Progenitor cell of endocrine pancreas (in vitro differentiated cells): ENCODE results near the gene NAT8L. TPM values are rescaled to one million over a fixed set of nuclear protein-coding genes. Genes with fewer than 3 reads are reported as not detected.
A peak's percentile ranks its signal among the peaks of the same experiment; 100 is the strongest.
"Not testable (repeated sequence)": the region's sequence is repeated elsewhere in the genome, so short reads cannot be mapped to it uniquely, and the experiment has no call there.

ENCODE experiments used
- DNase-seq: peaks from one replicate; pipeline ENCODE4 v3.0.0; 2021; ENCODE audit warnings: low spot score; ENCODE audit not compliant: unreplicated experiment
- H3K27ac Mint-ChIP-seq: 2 replicates; pipeline ENCODE4 v1.8.0; 2021; ENCODE audit warnings: mild to moderate bottlenecking, moderate library complexity, mixed read lengths
- H3K27me3 Mint-ChIP-seq: 2 replicates; pipeline ENCODE4 v1.8.0; 2021; ENCODE audit warnings: mixed read lengths
- H3K36me3 Mint-ChIP-seq: 2 replicates; pipeline ENCODE4 v1.8.0; 2022; ENCODE audit warnings: mixed read lengths; ENCODE audit not compliant: insufficient read depth
- H3K4me1 Mint-ChIP-seq: 2 replicates; pipeline ENCODE4 v1.8.0; 2021; ENCODE audit warnings: low read depth, mixed read lengths
- H3K4me3 Mint-ChIP-seq: 2 replicates; pipeline ENCODE4 v1.8.0; 2021; ENCODE audit warnings: low read depth, mild to moderate bottlenecking, moderate library complexity, mixed read lengths
- H3K9me3 Mint-ChIP-seq: 2 replicates; pipeline ENCODE4 v1.8.0; 2021; ENCODE audit warnings: low read depth, mixed read lengths
- long read RNA-seq: library from polyadenylated mRNA; unstranded; transcript quantifications from one replicate; pipeline ENCODE4 v2.0.0, GENCODE V29; 2020
- total RNA-seq: library from RNA; stranded (reverse); gene quantifications from 2 replicates; pipeline ENCODE4 v1.2.1, GENCODE V29; 2021
- TF ChIP-seq, protein P1 (sequence below): fragments of 200-600 bp; sonication (generic); IDR thresholded peaks from one replicate; pipeline ENCODE4 v1.5.0; 2021; ENCODE audit warnings: antibody characterized with exemption, mild to moderate bottlenecking; ENCODE audit not compliant: unreplicated experiment

NAT8L gene, protein sequence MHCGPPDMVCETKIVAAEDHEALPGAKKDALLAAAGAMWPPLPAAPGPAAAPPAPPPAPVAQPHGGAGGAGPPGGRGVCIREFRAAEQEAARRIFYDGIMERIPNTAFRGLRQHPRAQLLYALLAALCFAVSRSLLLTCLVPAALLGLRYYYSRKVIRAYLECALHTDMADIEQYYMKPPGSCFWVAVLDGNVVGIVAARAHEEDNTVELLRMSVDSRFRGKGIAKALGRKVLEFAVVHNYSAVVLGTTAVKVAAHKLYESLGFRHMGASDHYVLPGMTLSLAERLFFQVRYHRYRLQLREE
- total RNA-seq: 20.7 and 21.8 TPM in 2 replicates
- long read RNA-seq: 0 reads

GRCh38 chr4:2059046-2059725, at the start of gene NAT8L:
Gene NAT8L (plus strand): TSS chr4:2059327. CDS start chr4:2059512, 185 bp downstream.
- no peaks in the 10 kb centered on the region for H3K9me3 Mint-ChIP-seq
- TF ChIP-seq, protein P1, sequence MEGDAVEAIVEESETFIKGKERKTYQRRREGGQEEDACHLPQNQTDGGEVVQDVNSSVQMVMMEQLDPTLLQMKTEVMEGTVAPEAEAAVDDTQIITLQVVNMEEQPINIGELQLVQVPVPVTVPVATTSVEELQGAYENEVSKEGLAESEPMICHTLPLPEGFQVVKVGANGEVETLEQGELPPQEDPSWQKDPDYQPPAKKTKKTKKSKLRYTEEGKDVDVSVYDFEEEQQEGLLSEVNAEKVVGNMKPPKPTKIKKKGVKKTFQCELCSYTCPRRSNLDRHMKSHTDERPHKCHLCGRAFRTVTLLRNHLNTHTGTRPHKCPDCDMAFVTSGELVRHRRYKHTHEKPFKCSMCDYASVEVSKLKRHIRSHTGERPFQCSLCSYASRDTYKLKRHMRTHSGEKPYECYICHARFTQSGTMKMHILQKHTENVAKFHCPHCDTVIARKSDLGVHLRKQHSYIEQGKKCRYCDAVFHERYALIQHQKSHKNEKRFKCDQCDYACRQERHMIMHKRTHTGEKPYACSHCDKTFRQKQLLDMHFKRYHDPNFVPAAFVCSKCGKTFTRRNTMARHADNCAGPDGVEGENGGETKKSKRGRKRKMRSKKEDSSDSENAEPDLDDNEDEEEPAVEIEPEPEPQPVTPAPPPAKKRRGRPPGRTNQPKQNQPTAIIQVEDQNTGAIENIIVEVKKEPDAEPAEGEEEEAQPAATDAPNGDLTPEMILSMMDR: no peak
- H3K27me3 Mint-ChIP-seq: peaks cover 9% of the 10 kb centered on the region
- no peak for DNase-seq
- peaks cover 2% of the 10 kb centered on the region for H3K4me1 Mint-ChIP-seq
- no peak within 1 kb of the TSS for H3K27ac Mint-ChIP-seq
- peak within 1 kb of the TSS; percentile 74 for H3K4me3 Mint-ChIP-seq
- H3K36me3 Mint-ChIP-seq: peaks cover 2% of the 10 kb centered on the region

DNA sequence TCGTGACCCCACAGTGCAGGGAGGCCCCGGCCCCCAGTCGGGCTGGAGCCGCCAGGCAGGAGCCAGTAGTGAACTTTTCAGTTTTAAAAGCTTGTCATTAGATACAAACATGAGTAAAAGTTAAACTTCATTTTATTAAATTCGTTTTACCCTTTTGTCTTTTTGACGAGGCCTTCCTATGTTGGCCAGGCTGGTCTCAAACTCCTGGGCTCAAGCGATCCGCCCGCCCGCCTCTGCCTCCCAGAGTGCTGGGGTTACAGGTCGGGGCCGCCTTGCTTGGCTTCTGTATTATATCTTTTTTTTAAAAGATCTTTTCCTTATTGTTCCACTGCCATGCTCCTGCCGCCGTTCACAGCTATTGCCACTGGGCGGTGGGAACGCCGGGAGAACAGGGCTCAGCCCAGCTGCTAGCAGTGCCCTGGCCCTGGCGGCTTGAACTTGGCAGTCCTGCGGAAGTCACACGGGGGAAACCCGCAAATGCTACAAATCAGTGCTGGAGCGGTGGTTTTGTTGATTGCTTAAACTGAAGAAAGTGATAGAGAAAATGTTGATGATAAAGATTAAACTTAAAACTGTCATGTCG, 49.4 kb upstream of the NAT8L start:
- Mint-ChIP-seq H3K36me3 (peaks cover 6% of the 10 kb centered on the region), H3K27ac (peak overlapping the region; percentile 93), H3K4me3 (peak overlapping the region; percentile 92), H3K9me3 (no peaks in the 10 kb centered on the region), H3K4me1 (peaks cover 11% of the 10 kb centered on the region), H3K27me3 (no peaks in the 10 kb centered on the region)
- TF ChIP-seq, protein P1: peak; percentile 47
- peak; percentile 61 for DNase-seq

DNA sequence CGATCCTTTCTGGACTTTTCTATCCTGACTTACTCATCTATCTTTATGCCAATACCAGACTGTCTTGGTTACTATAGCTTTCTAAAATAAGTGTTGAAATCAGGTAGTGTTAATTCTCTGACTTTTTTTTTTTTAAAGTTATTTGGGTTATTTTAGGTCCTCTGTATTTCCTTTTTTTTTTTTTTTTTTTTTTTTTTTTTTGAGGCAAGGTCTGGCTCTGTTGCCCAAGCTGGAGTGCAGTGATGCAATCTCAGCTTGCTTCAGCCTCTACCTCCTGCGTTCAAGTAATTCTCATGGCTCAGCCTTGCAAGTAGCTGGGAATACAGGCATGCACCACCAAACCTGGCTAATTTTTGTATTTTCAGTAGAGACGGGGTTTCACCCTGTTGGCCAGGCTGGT, 47.5 kb upstream of the NAT8L start:
- H3K4me3 Mint-ChIP-seq: no peak overlapping the region
- no peaks in the 10 kb centered on the region for H3K27me3 Mint-ChIP-seq
- no peaks in the 10 kb centered on the region for H3K36me3 Mint-ChIP-seq
- no peak overlapping the region for H3K27ac Mint-ChIP-seq
- TF ChIP-seq, protein P1: no peak
- H3K4me1 Mint-ChIP-seq: peaks cover 10% of the 10 kb centered on the region
- no peak for DNase-seq
- no peaks in the 10 kb centered on the region for H3K9me3 Mint-ChIP-seq

DNA sequence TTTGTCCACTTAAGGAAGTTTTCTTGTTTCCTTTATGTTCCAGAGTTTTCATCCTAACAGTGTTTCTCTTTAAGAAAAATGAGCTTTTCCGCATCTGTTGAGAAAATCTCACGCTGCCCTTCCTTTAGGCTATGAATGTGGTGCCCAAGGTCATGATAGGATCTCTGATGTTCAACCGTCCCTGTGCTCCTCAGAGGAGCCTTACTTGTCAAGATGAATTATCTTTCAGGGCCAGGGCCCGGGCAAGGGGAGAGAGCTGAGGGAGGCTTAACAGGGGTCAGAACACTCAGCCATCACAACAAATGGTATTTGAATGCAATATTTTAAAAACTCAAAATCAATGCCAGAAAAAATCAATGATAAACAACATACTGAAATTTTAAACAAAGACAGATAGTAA, 44.1 kb upstream of the NAT8L start:
- Mint-ChIP-seq H3K27me3 (no peaks in the 10 kb centered on the region), H3K9me3 (no peaks in the 10 kb centered on the region), H3K4me1 (no peaks in the 10 kb centered on the region), H3K4me3 (no peak overlapping the region), H3K36me3 (no peaks in the 10 kb centered on the region), H3K27ac (no peak overlapping the region)
- TF ChIP-seq, protein P1: no peak
- DNase-seq: no peak

- peaks cover 13% of the 10 kb centered on the region for H3K9me3 Mint-ChIP-seq
- H3K4me3 Mint-ChIP-seq, H3K27me3 Mint-ChIP-seq, H3K36me3 Mint-ChIP-seq, DNase-seq: not testable (repeated sequence)
- peak overlapping the region; percentile 19 for H3K27ac Mint-ChIP-seq
- H3K4me1 Mint-ChIP-seq: peaks cover 11% of the 10 kb centered on the region
Measured at GRCh38 chr4:2021358-2022018, 37.6 kb upstream of the NAT8L start.
